Activated CD8-positive, alpha-beta memory T cell treated with anti-CD3 and anti-CD28 coated beads, Interleukin-2, amount 50 U/mL, for 48 hours (primary cell): ENCODE measurements around the gene ATP8A1.
A peak's percentile ranks its signal among the peaks of the same experiment; 100 is the strongest.
"Not testable (repeated sequence)": the region's sequence is repeated elsewhere in the genome, so short reads cannot be mapped to it uniquely, and the experiment has no call there.

ENCODE experiments used
- DNase-seq: peaks from one replicate; pipeline ENCODE4 v3.0.0-alpha.2; 2020

ATP8A1 gene

DNA sequence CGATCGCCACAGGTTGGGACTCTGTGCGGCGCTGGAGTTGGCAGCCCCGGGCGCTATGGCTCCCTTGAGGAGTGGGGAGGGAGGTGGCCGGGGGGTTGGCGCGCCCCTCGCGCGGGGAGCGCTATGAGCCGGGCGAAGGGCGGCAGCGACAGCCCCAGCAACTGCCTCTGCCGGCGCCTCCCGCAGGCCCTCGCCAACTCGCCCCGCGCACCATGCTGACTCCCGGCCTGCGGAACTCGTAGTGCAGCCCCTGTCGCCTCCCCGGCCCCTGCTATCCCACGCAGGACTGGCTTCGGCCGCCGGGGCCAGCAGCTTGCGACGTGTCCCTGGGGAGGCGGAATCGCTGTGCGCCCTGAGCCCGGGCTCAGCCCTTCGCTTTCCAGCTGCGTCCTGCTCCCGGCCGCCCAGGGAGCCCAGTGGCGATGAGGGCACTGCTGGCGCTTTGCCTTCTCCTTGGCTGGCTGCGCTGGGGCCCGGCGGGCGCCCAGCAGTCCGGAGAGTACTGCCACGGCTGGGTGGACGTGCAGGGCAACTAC lies 259.2 kb downstream of the ATP8A1 start:
- peak; percentile 64 for DNase-seq

- DNase-seq: no peak
Observed at GRCh38 chr4:42396752-42397634, 259.9 kb downstream of the ATP8A1 start, which contains the start of gene SHISA3. Gene SHISA3, plus strand, starts transcription at chr4:42397488. Its CDS starts 569 bp downstream, at chr4:42398057.

GRCh38 chr4:42396361-42396751 lies 260.5 kb downstream of the ATP8A1 start:
- no peak for DNase-seq

- no peak for DNase-seq
Observed at GRCh38 chr4:42395595-42395994, 261.3 kb downstream of the ATP8A1 start.

- no peak for DNase-seq
Observed at GRCh38 chr4:42392436-42392835, 264.5 kb downstream of the ATP8A1 start.

DNA sequence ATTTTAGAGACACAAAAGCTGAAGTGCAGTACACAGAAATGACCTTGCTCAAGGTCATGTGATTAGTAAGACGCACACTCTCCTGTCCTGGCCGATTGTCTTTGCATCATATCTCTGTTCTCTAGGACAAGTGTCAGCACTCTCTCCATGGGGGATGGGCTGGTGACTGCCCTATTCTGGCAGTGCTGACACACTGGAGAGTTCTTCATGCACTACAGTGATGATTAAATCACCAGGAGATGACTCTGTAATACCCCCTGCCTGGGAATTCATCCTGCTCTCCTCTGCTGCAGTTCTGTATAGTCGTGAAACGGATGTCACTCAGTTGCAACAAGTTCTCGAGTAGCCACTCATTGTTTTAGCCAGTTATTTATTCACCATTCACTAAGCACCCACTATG lies 264.9 kb downstream of the ATP8A1 start:
- DNase-seq: no peak

- no peak for DNase-seq
Observed at GRCh38 chr4:42391355-42391664, 265.6 kb downstream of the ATP8A1 start.

- DNase-seq: no peak
Observed at GRCh38 chr4:42390622-42391354, 266.1 kb downstream of the ATP8A1 start.

GRCh38 chr4:42385516-42385915 lies 271.4 kb downstream of the ATP8A1 start:
- DNase-seq: no peak

DNA sequence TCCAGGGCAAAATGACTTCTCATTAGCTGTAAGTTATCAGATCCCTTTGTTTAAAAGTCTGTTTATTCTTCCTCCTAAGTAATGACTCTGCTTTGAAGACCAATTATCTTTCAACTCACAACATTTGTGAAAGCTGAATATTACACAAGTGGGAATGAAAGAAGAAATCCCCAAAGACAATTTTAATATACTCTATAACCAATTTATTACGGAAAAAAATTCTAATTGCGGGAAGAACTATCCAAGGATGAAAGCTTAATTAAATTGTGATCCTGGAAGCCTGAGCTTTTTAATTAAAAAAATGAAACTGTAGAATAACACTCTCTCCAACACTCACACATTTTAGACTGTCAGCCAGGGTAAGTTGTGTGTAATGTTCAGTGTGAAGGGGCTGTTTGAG lies 275.2 kb downstream of the ATP8A1 start:
- DNase-seq: no peak

DNA sequence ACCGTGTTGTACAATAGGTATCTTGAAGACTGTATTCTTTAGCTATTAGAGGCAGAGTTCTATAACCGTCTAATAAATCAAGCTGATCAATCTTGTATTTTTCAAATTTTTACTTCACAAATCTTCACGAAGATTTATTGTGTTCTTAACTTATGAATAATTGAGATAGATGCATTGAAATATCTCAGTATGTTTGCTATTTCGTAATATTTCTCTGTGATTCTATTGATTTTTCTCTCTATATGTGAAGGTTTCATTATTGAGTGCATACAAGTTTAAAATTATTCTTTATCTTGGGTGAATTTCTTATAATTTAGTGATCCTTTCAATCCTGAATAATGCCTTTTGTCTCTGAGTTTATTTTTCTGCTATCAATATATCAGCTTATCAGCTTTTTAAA lies 279.4 kb downstream of the ATP8A1 start:
- no peak for DNase-seq

- DNase-seq: not testable (repeated sequence)
Observed at GRCh38 chr4:42372303-42372702, 284.6 kb downstream of the ATP8A1 start.

DNA sequence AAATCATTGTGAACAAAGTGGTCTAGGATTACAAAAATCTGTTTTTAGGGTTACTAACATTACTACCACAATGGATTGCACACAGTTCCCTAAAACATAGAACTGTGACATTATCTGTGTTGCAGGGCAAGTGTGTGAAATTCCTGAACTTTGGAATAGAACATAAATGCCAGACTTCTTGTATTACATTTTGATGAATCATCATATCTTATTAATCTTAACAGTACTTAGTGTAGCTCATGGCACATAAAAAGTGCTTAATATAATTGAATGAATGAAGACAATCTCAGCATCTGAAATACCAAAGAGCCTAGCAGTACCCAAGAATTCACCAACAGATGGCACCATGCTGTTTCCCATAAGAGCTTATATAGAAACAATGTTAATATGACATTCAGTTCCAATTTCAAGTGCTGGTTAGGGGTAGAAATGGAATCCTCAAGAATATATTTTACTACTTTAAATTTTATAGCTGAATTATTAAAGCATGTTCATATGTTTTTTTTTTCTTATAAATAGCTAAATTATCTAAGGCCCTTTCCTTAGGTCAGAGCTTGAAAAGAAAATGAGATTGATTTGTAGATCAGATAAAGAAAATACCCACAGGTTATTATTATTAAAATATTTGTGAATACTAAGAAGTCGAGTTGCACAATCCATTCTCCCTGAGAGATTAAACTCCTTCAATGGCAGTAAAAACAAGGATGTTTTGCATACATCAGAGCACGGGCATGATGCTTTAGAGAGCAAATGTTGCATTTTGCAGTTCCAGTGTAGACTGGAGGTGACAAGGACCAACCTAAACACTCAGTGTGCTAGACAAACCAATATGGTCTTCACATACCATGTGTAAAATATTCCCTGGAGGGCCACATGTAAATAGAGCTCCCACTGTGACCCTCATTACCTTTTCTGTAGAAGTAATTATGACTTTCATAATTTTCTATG lies 285.3 kb downstream of the ATP8A1 start:
- DNase-seq: no peak

DNA sequence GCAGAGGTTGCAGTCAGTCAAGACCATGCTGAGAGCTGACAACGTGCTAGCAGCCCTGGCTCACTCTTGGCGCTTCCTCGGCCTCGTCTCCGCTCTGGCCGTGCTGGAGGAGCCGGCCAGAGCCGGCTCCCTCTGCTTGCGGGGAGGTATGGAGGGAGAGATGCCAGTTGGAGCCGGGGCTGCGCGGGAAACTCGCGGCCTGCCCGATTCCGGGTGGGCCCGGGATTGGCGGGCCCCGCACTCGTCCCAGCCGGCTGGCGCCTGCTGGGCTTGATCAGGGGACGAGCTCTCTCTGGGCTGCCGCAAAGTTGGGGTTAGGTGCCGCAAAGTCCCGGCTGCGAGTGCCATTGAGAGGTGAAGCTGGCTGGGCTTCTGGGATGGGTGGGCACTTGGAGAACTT lies 287.4 kb downstream of the ATP8A1 start:
- DNase-seq: no peak

DNA sequence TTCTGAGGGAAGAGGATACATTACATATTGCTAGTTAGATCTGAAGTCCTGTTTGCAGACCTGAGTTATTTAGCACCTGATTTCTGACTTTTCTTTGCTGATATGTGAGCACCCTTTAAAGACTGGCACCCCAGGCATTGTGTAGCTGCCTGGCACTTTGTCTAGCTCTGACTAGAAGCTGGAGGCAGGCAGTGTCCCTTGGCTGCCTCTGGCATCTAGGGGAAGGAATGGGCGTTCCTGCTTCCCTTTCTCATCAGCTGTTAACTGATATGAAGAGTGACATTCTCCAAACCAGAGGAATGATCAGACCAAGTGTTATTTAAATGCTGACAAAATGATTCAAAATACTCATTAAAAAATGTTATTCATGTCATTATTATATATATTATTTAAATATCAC lies 289.9 kb downstream of the ATP8A1 start:
- DNase-seq: no peak

DNA sequence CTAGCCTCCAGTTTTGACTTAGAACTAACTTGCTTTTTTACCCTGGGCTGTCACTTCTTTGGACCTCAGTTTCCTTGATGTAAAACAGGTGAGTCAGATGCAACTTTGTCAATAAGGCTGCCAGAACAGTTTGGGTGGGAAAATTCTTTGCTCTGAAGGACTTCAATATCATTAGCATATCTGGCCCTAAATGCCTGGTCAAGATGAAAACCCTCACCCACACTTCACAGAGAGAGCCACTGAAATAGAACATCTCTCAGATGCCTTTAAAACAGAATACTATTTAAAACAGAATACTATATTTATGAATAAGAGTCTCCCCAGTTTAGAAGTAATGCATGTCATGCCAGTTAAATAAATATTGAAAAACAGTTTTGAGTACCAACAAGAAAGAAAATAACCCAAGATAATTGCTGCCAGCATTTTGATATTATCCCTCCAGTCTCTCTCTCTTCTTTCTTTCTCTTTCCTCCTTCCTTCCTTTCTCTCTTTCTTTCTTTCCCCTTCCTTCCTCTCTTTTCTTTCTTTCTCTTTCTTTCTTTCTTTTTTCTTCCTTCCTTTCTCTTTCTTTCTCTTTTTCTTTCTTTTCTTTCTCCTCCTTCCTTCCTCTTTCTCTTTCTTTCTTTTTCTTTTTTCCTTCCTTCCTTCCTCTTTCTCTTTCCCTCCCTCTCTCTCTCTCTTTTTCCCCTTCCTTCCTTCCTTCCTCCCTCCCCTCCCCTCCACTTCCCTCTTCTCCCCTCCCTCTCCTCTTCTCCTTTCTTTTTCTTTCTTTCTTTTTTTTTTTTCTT lies 292.4 kb downstream of the ATP8A1 start:
- DNase-seq: no peak

- no peak for DNase-seq
Observed at GRCh38 chr4:42363614-42364013, 293.3 kb downstream of the ATP8A1 start.

DNA sequence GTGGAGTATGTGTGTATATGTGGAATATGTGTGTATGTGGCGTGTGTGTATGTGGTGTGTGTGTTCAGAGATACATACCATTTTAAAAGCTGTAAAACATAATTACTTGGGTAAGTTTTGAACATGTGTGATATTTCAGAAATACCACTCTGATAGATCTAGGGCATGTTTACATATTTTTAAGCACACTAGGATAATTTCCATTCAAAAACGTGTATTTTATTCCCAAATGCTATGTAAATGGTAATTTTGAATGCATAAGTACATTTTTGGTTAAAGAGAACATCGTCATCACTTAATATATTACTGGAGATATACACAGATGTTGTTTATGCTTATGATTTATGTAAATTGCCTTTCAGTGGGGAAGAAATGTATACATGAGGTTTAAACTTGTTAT lies 294.3 kb downstream of the ATP8A1 start:
- DNase-seq: no peak

DNA sequence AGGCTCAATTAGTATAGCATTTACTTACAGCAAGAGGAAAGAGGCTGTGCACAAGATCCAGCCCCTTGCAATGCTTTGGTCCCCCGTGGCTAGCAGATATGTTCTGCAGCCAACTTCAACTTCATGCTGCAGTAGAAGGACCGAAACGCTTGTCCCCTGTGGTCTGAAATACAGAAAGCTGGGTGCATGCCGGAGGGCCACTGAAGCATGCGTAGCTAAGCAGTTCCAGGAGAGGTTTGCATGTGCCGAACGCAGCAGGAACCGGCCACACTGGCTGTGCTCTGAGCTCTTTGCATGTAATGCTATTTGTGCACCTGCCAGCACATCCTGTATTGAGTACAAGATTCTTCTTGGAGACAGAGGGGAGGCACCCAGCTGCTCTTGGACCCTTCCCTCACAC lies 295.4 kb downstream of the ATP8A1 start:
- DNase-seq: no peak

- DNase-seq: no peak
Observed at GRCh38 chr4:42360256-42360669, 296.6 kb downstream of the ATP8A1 start.

- DNase-seq: no peak
Observed at GRCh38 chr4:42359711-42360110, 297.2 kb downstream of the ATP8A1 start.
